Fibroblast of villous mesenchyme (primary cell): ENCODE measurements around the gene PLGRKT. TPM values are rescaled to one million over a fixed set of nuclear protein-coding genes. Genes with fewer than 3 reads are reported as not detected.

Experiments used
- DNase-seq: peaks from one replicate; pipeline ENCODE4 v3.0.0-alpha.2; 2010; ENCODE audit warnings: low read depth
- H3K4me3 ChIP-seq: 2 replicates; pipeline ENCODE4 v1.5.1; 2011; ENCODE audit warnings: low read depth, mild to moderate bottlenecking, low read length
- CTCF ChIP-seq: IDR thresholded peaks from 2 replicates; pipeline ENCODE4 v1.5.1; 2012; ENCODE audit warnings: low read depth, mild to moderate bottlenecking, low read length; ENCODE audit not compliant: insufficient read depth
- total RNA-seq: library from RNA; depleted of rRNA; stranded (reverse); fragments of >200 nt; gene quantifications from 2 replicates; pipeline ENCODE4 v1.2.3, GENCODE V29; 2012

PLGRKT gene
- total RNA-seq, 1 donor: 17.7 TPM

GRCh38 chr9:5393497-5393896, 44.2 kb downstream of the PLGRKT start:
- H3K4me3 ChIP-seq: no peak overlapping the region
- no peak for TF ChIP-seq CTCF
- DNase-seq: no peak

GRCh38 chr9:5392285-5392684, 45.4 kb downstream of the PLGRKT start:
- no peak for DNase-seq
- no peak overlapping the region for H3K4me3 ChIP-seq
- no peak for TF ChIP-seq CTCF

- DNase-seq: peak; percentile 82
- no peak for TF ChIP-seq CTCF
These were observed 48.5 kb downstream of the PLGRKT start for GRCh38 chr9:5389109-5389732.

GRCh38 chr9:5388026-5388819, 49.5 kb downstream of the PLGRKT start:
- peak; percentile 23 for DNase-seq
- no peak overlapping the region for H3K4me3 ChIP-seq
- no peak for TF ChIP-seq CTCF

More at GRCh38 chr9:5389109-5389732, 48.5 kb downstream of the PLGRKT start:
- H3K4me3 ChIP-seq: no peak overlapping the region

- H3K4me3 ChIP-seq: no peak overlapping the region
- DNase-seq: no peak
- TF ChIP-seq CTCF: no peak
These were observed 53.3 kb downstream of the PLGRKT start for GRCh38 chr9:5384436-5384835.

GRCh38 chr9:5382479-5382878, 55.2 kb downstream of the PLGRKT start:
- no peak for DNase-seq
- H3K4me3 ChIP-seq: no peak overlapping the region
- no peak for TF ChIP-seq CTCF
